Erythroblast (primary cell): ENCODE data around the gene AOX1.
"Not testable (repeated sequence)": the region's sequence is repeated elsewhere in the genome, so short reads cannot be mapped to it uniquely, and the experiment has no call there.

Experiments used
- GATA1 ChIP-seq: IDR thresholded peaks from 2 replicates; pipeline ENCODE4 v1.6.1; 2011; ENCODE audit warnings: low read depth, mild to moderate bottlenecking, control low read depth, low read length, moderate library complexity
- POLR2A ChIP-seq: IDR thresholded peaks from 2 replicates; pipeline ENCODE4 v1.6.1; 2011; ENCODE audit warnings: mild to moderate bottlenecking, low read length

- TF ChIP-seq POLR2A, GATA1: not testable (repeated sequence)
Observed at GRCh38 chr2:200610217-200610616, 24.4 kb downstream of the AOX1 start.
